Brain pericyte (primary cell): Measurements from ENCODE around the gene KIF1C.

Experiments
- DNase-seq: peaks from one replicate; pipeline ENCODE4 v3.0.0-alpha.2; 2012; ENCODE audit warnings: low read depth, low spot score

The KIF1C gene

GRCh38 chr17:4997302-4998026, at the start of gene KIF1C, which contains the start of gene INCA1:
KIF1C (plus strand) TSS chr17:4997950; CDS start chr17:5000247, 2,297 bp downstream.
INCA1 (minus strand) TSS chr17:4997522; CDS start chr17:4994437, 3,085 bp downstream.
- peak; percentile 50 for DNase-seq

DNA sequence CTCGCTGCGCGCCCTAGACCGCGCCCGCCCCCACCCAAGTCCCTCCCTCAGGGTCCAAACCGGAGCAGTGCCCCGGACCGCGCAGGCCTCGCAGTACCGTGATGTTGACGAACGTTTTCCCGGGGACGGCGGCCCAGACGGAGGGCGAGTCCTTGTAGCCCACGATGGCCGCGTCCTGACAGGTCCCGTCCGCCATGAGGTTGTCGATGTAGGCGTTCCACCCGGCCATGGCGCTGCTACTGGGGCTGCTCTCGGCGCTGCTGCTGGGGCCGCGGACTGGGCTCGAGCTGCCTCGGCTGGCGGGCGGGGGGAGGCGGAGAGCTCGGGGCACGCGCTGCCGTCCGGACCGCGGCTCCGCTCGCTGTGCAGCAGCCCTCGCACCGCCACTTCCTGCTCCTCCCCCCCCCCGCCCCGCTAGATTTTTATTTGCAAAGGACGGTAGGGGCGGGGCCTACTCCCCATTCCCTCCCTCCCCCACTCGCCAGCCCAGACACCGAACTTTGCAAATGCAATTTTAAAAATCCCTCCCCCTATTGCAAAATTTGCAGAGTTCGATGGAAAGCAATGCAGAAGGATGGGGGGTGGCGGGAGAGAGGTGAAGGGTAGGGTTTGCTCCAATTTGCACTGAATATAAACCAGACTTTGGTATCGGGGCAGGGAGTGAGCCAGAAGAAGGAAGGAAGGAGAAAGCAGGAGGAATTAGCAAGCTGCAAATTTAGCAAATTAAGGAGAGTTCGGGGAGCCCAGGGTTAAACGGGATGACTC, 49.4 kb upstream of the KIF1C start, which contains the start of gene PFN1:
Gene PFN1 (minus strand): TSS at position 365 of the 765 bp plus-strand sequence. CDS start 136 bp downstream, at position 229.
- DNase-seq = peak; percentile 62

- no peak for DNase-seq
Observed at GRCh38 chr17:4948931-4949320, 48.8 kb upstream of the KIF1C start.

DNA sequence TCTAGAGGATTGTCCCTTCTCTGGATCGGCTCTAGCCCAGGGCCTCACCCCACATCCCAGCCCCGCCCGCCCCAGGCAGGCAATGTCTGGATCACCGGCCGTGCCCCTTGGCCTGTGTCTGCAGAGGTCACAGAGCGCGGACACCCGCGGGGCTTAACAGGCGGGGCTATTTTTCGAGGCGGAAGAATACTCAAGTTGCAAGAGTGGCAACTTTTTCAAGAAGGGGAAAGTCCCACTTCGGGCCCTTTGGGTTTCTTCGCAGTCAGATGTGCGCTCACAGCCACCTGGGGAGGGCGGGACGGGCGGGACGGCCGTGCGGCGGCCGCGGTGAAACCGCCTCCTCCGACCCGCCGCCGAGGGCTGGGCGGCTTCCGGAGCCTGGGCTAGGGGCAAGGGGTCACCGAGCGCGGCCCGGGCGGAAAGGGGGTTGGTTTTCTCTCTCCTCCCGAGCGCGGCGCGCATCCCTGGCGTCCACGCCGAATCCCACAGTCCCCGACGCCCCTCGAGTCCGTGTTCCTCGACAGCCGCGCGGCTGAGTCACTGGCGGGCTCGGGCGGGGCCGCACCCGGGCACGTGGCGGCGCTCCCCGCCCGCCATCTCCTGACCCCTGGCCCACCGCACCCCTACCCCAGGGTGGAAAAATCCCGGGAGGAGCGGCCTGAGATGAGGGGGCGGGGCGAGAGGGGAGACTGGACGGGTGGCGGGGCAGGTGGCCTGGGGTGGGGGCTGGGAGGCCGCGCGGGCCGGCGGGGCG, 48.3 kb upstream of the KIF1C start:
- DNase-seq = no peak

- no peak for DNase-seq
Observed at GRCh38 chr17:4950075-4950745, 47.5 kb upstream of the KIF1C start.

- no peak for DNase-seq
Observed at GRCh38 chr17:4950746-4951204, 47.0 kb upstream of the KIF1C start, which contains the start of gene ENO3. ENO3 (plus strand) TSS chr17:4951119; CDS start chr17:4951830, 711 bp downstream.

GRCh38 chr17:4951486-4951885, 46.3 kb upstream of the KIF1C start:
- no peak for DNase-seq

DNA sequence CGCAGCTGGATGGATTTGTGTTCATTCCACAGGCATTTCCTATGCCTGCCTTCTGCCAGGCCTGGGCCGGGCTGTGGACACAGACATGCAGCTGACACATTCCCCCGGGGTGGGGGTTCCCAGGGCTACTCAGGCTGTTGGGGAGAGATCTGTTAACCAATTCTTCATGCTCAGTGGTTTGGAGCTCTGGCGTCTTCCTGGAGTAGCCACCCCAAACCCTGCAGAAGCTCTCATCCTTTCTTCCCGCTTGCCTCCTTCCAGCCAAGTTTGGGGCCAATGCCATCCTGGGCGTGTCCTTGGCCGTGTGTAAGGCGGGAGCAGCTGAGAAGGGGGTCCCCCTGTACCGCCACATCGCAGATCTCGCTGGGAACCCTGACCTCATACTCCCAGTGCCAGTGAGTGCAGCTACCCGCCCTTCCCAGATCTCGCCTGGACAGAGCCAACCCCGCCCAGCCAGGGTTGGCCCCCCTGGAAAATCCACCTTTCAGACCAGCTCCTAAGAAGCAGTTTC, 44.2 kb upstream of the KIF1C start:
- DNase-seq = no peak

DNA sequence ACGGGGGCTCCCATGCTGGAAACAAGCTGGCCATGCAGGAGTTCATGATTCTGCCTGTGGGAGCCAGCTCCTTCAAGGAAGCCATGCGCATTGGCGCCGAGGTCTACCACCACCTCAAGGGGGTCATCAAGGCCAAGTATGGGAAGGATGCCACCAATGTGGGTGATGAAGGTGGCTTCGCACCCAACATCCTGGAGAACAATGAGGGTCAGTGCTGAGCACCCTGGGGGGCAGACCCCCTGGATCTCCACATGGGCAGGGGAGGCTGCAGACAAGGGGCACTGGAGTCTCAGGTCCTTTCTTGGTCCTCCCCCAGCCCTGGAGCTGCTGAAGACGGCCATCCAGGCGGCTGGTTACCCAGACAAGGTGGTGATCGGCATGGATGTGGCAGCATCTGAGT, 42.7 kb upstream of the KIF1C start:
- no peak for DNase-seq

DNA sequence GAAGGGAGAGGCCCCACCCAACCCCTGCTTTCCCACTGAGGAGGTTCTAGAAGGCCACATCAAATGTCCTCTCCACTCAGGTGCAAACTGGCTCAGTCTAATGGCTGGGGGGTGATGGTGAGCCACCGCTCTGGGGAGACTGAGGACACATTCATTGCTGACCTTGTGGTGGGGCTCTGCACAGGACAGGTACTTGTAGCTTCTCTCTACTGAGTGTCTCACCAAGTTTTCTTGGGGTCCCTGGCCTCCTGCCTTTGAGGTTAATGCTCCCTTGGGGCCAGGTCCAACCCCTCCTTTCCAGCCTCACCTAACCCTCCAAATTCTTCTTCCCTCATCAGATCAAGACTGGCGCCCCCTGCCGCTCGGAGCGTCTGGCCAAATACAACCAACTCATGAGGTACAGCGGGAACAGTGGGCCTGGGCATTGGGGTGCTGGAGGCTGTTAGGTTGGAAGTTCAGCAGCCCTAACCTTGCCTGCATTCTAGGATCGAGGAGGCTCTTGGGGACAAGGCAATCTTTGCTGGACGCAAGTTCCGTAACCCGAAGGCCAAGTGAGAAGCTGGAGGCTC, 41.2 kb upstream of the KIF1C start:
- no peak for DNase-seq

- DNase-seq = no peak
Observed at GRCh38 chr17:4958102-4958501, 39.6 kb upstream of the KIF1C start.

GRCh38 chr17:4959261-4959965, 38.3 kb upstream of the KIF1C start:
- no peak for DNase-seq

DNA sequence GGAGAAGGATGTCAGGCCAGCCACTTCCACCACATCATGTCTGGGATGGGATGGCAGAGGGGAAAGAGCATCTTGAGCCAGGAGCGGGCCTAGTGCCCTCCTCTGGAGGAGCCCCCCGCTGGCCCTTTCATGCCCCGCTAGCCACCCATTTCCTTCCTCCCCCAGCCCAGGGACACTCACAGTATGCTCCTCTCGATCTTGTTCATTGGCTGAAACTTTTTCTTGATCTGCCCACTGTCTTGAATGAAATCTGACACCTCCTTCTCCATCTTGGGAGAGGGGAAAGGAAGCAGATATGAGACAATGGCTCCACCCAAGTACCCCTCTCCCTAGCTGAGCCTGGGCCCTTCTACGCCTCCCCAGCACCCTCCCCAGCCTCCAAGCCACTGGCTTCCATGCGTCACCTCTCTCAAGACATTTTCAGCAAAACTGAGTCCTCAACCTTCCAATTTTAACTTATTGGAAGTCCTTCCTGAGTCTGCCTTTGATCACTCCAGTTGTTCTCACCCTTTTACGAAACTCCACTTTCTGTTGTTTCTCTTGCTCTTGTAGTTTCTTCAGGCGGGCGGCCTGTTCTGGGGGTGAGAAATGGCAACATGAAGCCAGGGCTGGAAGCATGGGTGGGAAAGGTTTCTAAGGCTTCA, 37.3 kb upstream of the KIF1C start:
- no peak for DNase-seq

DNA sequence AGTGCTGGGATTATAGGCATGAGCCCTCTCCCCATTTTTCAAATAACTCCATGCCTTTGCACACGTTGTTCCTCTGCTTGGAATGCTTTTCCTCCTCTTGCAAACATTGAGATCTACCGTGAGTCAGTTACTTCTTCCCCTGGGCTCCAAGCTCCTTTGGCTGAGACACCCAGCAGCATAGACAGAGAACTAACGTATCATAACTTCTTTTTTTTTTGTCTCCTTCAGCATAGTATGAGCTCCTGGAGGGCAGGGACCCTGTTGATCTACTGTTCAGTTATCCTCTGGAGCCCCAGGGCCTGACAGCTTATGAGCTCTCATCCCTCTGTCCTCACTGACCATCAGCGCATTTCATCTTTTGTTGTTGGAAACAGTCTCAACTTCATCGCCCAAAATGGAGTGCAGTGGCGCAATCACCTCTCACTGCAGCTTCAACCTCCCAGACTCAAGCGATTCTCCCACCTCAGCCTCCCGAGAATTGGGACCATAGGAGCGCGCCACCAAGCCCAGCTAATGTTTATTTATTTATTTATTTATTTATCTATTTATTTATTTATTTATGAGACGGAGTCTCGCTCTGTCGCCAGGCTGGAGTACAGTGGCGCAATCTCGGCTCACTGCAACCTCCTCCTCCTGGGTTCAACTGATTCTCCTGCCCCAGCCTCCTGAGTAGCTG, 32.3 kb upstream of the KIF1C start:
- no peak for DNase-seq

DNA sequence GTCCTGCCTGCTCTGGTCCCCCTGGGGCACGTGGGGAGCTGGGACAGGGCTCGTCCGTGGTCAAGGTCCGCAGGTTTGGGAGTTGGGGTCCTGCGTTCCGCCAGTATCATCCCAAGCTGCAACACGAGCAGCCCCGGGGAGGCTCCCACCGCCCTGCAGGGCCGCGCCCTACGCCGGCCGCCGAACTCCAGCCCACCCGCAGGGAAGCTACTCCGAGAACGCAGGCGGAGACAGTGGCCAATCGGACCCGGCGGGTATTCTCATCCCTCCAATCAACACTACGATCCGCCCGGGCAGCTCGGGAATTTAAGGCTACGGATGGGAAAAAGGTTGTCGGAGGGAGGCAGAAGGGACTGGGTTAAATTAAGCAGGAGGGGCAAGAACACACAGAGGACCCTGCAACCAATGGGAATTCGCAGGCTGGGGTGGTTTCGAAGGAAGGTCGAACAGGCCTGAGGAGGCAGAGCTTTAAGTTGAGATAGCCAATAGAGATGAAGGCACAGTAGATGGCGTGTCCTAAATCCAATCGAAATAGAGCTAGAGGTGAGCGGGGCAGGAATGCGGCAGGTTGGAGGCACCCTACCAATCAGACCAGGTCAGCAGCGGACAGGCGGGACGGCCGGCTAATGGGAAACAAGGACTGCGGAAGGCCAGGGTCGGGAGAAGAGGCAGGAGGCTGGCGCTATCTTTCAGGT, 30.8 kb upstream of the KIF1C start:
- DNase-seq = peak; percentile 100

DNA sequence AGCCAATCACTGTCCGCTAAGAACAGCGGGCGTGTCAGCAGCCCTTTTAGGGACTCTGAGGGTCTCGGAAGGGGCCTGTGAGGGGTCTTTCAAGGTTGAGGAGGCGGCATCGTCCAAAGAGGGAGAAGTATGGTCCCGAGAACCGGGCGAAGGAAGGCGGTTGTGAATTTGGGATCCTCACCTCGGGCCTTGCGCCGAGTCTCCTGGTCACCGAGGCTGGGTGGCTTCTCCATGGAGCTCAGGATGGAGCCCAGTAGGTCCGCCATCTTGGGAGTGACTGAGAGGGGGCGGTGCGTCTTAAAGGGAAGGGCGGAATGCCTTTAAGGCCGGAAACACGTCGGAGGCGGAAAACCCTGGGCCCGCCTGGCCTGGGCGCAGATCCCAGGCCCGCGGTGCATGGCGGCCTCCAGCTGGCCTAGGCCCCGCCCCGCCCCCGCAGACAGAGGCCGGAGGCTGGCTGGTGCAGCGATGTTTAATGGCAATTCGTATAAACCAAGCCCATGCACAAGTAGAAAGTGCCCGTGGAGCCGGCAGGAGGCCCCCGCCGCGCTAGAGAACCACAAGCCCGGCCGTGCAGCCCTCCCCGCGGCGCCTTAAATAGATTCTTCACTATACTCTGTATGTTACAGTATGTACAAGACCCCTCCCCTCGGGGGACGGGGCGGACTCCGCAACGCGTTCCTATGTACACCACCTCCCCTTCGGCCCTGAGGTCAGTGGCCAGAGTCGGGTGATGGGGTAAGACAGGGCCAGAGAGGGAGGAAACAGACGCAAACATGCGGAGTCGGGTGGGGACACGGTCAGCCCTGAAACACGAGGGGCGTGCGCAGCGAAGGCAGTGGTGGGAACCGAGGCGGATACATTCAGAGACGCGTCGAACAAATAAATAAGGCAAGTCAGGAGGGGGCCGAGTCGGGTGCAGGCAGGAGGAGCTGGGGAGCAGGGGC, 29.9 kb upstream of the KIF1C start, which contains the start of gene SPAG7:
Gene SPAG7 (minus strand): TSS at position 279 of the 947 bp plus-strand sequence. CDS start 13 bp downstream, at position 266.
- peak; percentile 98 for DNase-seq

DNA sequence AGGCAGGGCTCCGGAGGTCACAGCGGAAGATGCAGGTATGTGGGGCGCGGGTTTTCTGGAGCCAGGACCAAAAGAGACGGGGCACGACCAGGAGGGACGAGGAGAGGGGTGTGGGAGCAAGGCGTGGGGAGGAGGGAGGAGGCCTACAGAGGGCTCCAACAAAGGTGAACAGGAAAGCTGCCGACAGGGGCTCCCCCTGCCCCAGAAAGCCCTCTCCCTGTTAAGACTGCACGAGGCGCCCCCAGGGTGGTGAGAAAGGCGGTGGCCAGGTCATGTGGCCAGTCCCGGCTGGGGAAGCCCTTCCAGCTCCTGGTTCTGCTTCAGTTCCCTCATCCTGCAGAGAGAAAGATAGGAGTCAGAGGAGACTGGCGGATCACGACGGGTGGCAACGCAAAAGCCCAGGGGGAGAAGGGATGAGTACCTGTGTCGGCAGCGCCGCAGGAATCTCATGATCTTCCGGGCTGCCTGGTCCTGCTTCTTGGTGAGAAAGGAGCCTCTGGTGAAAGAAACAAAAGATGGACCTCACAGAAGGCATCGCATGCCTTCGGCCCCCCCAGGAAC, 29.2 kb upstream of the KIF1C start:
- DNase-seq = no peak
